Ishikawa (cell line): Measurements from ENCODE around the gene MARCKSL1.

Experiments used
- CEBPB ChIP-seq: IDR thresholded peaks from 2 replicates; pipeline ENCODE4 v1.6.1; 2012
- CREB1 ChIP-seq: IDR thresholded peaks from 2 replicates; pipeline ENCODE4 v1.6.1; 2012; ENCODE audit warnings: low read depth
- EGR1 ChIP-seq: IDR thresholded peaks from 2 replicates; pipeline ENCODE4 v1.6.1; 2012
- EP300 ChIP-seq: IDR thresholded peaks from 2 replicates; pipeline ENCODE4 v1.6.1; 2012; ENCODE audit warnings: borderline replicate concordance
- NFIC ChIP-seq: IDR thresholded peaks from 2 replicates; pipeline ENCODE4 v1.6.1; 2012
- TAF1 ChIP-seq: IDR thresholded peaks from 2 replicates; pipeline ENCODE4 v1.6.1; 2012; ENCODE audit warnings: low read depth, mild to moderate bottlenecking
- TCF12 ChIP-seq: IDR thresholded peaks from 2 replicates; pipeline ENCODE4 v1.6.1; 2012; ENCODE audit warnings: low read depth
- YY1 ChIP-seq: IDR thresholded peaks from 2 replicates; pipeline ENCODE4 v1.6.1; 2012; ENCODE audit warnings: low read depth
- ZBTB7A ChIP-seq: IDR thresholded peaks from 2 replicates; pipeline ENCODE4 v1.6.1; 2012; ENCODE audit warnings: low read depth
- TF ChIP-seq, protein P1 (sequence below): IDR thresholded peaks from 2 replicates; pipeline ENCODE4 v1.6.1; 2012
- TF ChIP-seq, protein P2 (sequence below): IDR thresholded peaks from 2 replicates; pipeline ENCODE4 v1.6.1; 2012
- TF ChIP-seq, protein P3 (sequence below): IDR thresholded peaks from 2 replicates; pipeline ENCODE4 v1.6.1; 2012; ENCODE audit warnings: low read depth, mild to moderate bottlenecking

DNA sequence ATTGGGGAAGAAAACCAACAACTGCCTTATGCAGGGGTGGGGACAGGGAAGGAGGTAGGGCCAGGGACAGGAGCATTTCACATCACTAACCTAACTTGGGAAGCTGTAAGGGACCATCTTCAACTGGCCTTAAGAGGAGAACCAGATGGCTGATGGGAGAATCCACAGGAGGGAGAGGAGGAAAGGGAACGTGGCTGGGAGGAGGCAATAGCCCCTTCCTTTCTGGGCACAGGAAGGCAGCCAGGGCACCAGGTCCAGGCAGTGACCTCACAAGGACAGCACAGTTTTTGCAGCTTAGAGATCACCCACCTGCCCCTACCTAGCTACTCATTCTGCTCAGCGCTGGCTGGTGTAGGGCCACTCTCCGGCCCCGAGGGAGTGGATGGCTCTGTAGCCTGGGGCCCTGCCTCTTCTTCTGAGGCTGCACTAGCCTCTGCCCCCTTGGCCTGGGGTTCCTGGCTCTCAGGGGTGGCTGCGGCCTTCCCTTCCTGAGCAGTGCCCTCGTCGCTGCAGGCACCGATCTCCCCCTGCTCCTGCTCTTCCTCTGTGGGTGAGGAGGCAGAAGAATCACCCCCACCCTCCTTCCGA lies 1.7 kb downstream of the MARCKSL1 start:
- TF ChIP-seq EP300 (no peak), YY1 (no peak), CREB1 (no peak), TCF12 (no peak), TAF1 (no peak), ZBTB7A (no peak), EGR1 (no peak), CEBPB (no peak), NFIC (no peak)
- TF ChIP-seq, protein P1, sequence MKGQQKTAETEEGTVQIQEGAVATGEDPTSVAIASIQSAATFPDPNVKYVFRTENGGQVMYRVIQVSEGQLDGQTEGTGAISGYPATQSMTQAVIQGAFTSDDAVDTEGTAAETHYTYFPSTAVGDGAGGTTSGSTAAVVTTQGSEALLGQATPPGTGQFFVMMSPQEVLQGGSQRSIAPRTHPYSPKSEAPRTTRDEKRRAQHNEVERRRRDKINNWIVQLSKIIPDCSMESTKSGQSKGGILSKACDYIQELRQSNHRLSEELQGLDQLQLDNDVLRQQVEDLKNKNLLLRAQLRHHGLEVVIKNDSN = no peak
- TF ChIP-seq, protein P2, sequence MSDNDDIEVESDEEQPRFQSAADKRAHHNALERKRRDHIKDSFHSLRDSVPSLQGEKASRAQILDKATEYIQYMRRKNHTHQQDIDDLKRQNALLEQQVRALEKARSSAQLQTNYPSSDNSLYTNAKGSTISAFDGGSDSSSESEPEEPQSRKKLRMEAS = no peak
- TF ChIP-seq, protein P3, sequence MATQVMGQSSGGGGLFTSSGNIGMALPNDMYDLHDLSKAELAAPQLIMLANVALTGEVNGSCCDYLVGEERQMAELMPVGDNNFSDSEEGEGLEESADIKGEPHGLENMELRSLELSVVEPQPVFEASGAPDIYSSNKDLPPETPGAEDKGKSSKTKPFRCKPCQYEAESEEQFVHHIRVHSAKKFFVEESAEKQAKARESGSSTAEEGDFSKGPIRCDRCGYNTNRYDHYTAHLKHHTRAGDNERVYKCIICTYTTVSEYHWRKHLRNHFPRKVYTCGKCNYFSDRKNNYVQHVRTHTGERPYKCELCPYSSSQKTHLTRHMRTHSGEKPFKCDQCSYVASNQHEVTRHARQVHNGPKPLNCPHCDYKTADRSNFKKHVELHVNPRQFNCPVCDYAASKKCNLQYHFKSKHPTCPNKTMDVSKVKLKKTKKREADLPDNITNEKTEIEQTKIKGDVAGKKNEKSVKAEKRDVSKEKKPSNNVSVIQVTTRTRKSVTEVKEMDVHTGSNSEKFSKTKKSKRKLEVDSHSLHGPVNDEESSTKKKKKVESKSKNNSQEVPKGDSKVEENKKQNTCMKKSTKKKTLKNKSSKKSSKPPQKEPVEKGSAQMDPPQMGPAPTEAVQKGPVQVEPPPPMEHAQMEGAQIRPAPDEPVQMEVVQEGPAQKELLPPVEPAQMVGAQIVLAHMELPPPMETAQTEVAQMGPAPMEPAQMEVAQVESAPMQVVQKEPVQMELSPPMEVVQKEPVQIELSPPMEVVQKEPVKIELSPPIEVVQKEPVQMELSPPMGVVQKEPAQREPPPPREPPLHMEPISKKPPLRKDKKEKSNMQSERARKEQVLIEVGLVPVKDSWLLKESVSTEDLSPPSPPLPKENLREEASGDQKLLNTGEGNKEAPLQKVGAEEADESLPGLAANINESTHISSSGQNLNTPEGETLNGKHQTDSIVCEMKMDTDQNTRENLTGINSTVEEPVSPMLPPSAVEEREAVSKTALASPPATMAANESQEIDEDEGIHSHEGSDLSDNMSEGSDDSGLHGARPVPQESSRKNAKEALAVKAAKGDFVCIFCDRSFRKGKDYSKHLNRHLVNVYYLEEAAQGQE = no peak
